T-helper 2 cell treated with Interferon-gamma antibody and Interleukin-4, amounts not matched to agents 100 ng/mL and 5 ng/mL, for 36 hours (primary cell): Measurements from ENCODE around the gene ZBTB11. TPM values are rescaled to one million over a fixed set of nuclear protein-coding genes. Genes with fewer than 3 reads are reported as not detected.
"Not testable (repeated sequence)": the region's sequence is repeated elsewhere in the genome, so short reads cannot be mapped to it uniquely, and the experiment has no call there.

Experiments used
- intact Hi-C: fragments of 100-400 bp; cut with micrococcal nuclease; formaldehyde crosslinking; loops from one replicate; pipeline ENCODE4 v1.15.1; 2023
- total RNA-seq: library from RNA; stranded (reverse); gene quantifications from 2 replicates; pipeline ENCODE4 v1.2.3, GENCODE V29; 2022

The ZBTB11 gene
- total RNA-seq, 1 donor from 2014 or later, result 30.9 TPM

DNA sequence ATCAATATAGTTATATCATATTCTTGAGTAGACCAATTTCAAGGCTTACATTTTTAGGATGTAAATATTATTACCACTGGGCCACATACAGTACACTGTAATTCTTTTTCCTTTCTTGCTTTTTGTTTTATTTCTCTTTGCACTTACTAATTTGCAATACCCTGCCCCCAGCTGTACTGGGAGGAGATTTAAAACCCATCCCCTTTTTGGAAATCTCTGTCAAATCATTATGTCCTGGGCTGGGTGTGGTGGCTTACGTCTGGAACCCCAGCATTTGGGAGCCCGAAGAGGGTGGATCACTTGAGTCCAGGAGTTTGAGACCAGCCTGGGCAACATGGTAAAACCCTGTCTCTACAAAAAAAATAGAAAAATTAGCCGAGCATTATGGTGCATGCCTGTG is 16.2 kb downstream of the ZBTB11 start:
- intact Hi-C loops, result no loop called here

- intact Hi-C loops, result no loop called here
Measured at GRCh38 chr3:101656651-101657050, 20.3 kb downstream of the ZBTB11 start.

- intact Hi-C loops, result no loop called here
Measured at GRCh38 chr3:101646726-101647125, 30.2 kb downstream of the ZBTB11 start.

GRCh38 chr3:101643861-101644613 is 32.9 kb downstream of the ZBTB11 start:
- intact Hi-C loops, result loop anchor here (1.0 kb wide), 1 partner anchor 32 kb away; no protein-coding TSS in a partner anchor

DNA sequence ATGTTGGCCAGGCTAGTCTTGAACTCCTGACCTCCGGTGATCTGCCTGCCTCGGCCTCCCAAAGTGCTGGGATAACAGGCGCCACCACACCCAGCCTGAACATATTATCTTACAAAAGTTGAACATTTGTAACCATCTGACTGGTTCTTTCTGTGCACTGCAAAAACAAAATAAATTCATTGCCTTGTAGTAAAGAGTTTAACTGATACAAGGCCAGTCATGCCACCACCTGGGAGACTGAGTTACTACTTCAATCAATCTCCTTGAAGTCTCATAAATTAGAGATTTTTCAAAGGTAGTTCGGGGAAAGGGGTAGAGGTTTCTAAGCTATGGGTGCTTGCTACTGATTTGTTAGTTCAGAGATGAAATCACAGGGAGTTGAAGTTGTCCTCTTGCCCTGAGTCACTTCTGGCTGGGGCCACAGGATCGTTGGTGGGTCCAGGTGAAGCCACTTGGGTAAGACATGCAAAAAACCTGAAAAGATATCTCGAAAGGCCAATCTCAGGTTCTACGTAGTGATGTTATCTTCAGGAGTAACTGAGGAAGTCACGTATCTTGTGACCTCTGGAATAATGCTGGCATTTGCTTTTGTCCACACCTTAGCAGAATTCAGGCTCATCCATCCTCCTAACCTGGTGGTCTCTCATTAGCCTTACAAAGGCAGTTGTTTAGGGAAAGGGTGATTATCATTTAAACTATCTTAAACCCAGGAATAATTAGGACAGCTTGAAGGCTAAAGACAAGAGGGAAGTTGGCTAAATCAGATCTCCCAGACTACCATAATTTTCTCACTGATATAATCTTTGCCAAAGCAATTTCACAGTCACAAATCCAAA is 33.7 kb downstream of the ZBTB11 start:
- intact Hi-C loops, result no loop called here

- intact Hi-C loops, result no loop called here
Measured at GRCh38 chr3:101642441-101642840, 34.5 kb downstream of the ZBTB11 start.

DNA sequence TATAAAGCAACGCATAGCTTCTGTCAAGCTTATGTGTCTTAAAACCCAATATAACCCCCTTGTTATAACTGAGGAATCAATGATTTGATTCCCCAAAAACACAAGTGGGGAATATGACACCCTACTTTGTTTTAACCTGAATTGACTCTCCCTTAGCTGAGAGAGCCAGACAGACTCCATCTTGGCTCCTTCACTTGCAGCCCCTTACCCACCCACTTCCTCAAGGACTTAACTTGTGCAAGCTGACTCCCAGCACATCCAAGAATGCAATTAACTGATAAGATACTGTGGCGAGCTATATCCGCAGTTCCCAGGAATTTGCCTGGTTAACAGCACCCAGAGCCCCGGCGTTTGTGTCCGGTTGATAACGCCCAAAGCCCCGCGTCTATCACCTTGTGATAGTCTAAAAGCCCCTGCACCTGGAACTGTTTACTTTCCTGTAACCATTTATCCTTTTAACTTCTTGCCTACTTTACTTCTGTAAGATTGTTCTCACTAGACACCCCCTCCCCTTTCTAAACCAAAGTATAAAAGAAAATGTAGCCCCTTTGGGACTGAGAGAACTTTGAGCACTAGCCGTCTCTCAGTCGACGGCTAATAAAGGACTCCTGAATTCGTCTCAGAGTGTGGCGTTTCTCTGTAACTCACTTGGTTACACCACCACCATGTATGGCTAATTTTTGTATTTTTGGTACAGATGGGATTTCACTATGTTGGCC is 35.4 kb downstream of the ZBTB11 start:
- intact Hi-C loops, result not testable (repeated sequence)

DNA sequence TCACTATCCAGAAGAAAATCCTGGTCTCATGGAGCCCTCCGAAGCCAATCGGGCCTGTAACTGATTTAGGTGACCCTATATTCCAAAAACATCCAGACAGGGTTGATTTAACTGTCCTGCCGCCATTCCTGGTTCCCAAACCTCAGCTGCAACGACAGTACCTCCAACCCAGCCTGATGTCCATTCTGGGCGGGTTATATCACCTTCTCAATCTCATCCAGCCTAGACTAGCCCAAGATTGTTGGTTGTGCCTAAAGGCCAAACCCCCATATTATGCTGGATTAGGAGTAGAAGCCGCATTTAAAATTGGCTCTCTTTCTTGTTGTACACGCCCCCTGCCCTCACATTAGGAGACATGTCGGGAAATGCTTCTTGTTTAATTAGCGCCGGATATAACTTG is 36.7 kb downstream of the ZBTB11 start:
- intact Hi-C loops, result no loop called here

GRCh38 chr3:101639280-101639963 is 37.5 kb downstream of the ZBTB11 start:
- intact Hi-C loops, result loop anchor here (5.0 kb wide), 1 partner anchor 257 kb away; no protein-coding TSS in a partner anchor

- intact Hi-C loops, result loop anchor here (5.0 kb wide), 1 partner anchor 256 kb away; no protein-coding TSS in a partner anchor
Measured at GRCh38 chr3:101638261-101638745, 38.6 kb downstream of the ZBTB11 start.

GRCh38 chr3:101637451-101637850 is 39.5 kb downstream of the ZBTB11 start:
- intact Hi-C loops, result loop anchor here (5.0 kb wide), 1 partner anchor 255 kb away; no protein-coding TSS in a partner anchor

DNA sequence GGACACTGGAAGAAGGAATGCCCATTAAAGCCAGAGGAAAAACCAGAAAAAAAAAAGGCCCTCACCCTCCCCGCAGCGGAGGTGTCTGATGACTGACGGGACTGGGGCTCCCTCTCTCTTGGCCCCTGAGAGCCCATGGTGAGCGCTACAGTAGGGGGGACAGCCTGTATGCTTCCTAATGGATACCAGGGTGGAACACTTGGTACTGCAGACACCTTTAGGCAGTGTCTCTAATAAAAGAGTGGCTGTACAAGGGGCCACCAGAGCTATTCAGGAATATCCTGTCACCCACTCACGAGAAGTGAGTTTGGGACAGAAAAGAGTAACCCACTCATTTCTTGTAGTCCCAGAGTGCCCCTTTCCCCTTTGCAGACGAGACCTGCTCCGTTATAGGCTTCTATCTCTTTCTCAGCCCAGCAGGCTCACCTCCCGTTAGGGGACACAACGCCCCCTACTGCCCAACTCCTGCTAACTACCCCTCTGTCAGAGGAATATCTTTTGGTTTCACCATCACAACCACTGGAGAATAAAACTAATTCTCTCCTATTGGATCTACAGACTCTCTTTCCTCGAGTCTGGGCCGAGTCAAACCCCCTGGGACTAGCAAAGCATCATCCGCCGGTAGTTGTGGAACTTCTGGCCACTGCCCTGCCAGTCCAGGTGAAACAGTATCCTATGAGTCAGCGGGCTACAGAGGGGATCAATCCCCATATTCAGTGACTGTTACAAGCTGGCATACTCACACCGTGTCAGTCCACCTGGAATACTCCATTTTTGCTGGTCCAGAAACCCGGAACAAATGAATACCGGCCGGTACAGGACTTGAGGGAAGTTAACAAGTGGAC is 40.8 kb downstream of the ZBTB11 start:
- intact Hi-C loops, result loop anchor here (1.0 to 5.0 kb wide), 3 partner anchors 63 to 566 kb away; no protein-coding TSS in a partner anchor

GRCh38 chr3:101635345-101635744 is 41.6 kb downstream of the ZBTB11 start:
- intact Hi-C loops, result loop anchor here (5.0 kb wide), 1 partner anchor 253 kb away; no protein-coding TSS in a partner anchor

- intact Hi-C loops, result loop anchor here (5.0 kb wide), 1 partner anchor 252 kb away; no protein-coding TSS in a partner anchor
Measured at GRCh38 chr3:101634591-101635196, 42.2 kb downstream of the ZBTB11 start.

GRCh38 chr3:101633186-101633585 is 43.7 kb downstream of the ZBTB11 start:
- intact Hi-C loops, result no loop called here

DNA sequence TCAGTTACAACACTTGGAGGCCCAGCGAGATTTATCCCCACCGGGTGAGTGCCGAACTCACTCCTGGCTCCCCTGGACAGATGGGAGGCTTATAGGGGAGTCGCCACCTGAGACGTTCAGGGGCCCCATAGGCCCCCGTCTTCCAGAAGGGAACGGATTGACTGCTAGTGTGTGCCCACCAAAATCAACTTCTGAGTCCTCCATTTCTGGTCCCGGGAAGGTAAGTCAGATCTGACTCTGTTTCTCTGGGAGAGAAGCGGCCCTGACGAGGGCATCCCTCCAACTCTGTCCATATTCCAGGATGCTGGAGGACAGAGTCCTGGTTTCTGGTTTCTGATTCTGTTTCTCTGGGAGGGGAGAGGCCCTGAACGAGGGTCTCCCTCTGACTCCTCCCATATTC is 44.3 kb downstream of the ZBTB11 start:
- intact Hi-C loops, result no loop called here

- intact Hi-C loops, result not testable (repeated sequence)
Measured at GRCh38 chr3:101631959-101632358, 45.0 kb downstream of the ZBTB11 start.

- intact Hi-C loops, result no loop called here
Measured at GRCh38 chr3:101631098-101631796, 45.7 kb downstream of the ZBTB11 start.

DNA sequence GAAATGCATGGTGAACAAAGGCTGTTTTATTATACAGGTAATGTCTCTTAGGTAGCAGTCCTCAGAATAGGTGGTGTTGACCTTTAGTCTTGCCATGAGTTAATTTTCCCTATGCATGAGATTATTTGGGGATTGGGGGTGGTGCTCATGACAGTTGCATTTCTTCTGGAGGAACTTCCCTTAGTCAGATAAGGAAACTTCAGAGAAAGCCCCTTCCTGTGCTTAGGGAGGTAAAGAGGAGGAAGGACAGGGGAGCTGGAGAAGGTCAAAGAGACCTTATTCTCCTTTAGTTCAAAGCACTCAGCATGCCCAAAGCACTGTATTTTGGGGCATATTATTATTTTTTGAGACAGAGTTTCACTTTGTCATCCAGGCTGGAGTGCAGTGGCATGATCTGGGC is 47.7 kb downstream of the ZBTB11 start:
- intact Hi-C loops, result no loop called here
